ENCODE data around the gene PRKG1.
"Not testable (repeated sequence)": the region's sequence is repeated elsewhere in the genome, so short reads cannot be mapped to it uniquely, and the experiment has no call there.

Gene PRKG1

DNA sequence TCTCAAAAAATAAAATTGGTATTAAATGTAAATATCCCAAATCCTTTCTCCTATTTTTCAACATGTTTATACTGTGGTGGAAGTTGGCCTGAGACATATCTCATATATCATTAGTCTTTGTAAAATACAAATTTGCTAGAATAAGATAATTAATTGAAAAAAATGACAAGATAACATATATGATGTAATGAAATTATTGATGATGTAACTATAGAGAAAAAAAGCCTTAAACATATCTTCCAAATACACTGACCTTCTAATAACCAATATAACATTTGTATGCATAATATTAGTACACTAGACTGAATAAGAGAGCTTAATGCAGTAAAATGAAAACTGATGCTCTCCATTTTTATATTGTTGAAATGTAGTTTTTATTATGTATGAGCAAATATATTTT is 104.3 kb downstream of the PRKG1 start:
- no peak for DNase-seq

DNA sequence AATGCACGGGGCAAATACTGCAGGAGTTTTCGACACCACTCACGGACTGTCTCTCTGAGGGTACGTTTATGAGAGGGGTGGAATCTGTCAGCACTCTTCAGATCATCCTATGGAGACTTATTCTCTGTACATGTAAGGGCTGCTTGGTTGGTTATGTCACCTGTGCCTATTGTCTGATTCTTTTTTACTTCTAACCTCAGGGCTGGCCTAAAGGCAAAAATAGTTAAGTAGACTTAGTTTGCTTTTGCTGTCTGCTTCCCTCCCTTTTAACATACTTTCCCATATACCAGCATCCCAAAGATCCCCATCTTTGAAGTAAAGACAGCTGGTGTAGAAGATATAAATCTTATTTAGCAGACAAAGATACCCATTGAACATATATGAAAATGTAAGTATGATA is 105.9 kb downstream of the PRKG1 start:
- no peak for DNase-seq

DNA sequence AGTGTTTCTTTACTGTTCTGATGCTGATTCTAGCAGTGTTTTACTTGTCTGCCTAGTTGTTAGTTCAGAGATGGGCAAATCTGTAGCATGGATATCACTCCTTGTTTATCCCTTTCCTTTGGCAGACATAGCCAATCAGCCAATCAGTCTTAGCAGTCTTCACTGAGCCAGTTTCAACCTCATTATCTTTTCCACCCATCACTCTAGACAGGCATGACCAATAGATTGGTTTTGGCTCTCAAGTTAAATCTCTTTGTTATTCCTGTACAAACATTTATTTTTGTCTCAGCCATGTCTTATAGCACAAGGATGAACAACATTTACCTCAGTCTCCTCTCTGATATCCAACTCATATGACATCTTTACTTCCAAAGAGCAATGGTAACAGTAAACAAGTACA is 109.5 kb downstream of the PRKG1 start:
- DNase-seq, result no peak

DNA sequence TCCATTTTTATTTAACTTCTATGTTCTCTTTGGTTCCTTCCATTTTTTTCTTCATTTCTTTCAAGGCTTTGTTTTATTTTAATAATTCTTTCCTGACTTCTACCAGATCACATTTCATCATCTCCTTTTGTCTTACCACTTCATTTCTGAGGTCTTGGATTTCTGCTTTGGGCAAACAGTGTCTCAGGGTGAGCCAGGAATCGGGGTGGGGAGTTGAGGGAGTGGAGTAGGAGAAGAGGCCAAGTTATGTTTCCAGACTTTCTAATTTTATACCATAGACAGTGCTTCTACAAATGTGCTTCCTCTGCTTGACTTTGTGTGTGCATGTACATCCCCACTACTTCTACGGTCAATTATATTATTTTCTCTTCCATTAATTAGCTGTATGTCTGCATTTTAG is 112.1 kb downstream of the PRKG1 start:
- DNase-seq, result no peak

DNA sequence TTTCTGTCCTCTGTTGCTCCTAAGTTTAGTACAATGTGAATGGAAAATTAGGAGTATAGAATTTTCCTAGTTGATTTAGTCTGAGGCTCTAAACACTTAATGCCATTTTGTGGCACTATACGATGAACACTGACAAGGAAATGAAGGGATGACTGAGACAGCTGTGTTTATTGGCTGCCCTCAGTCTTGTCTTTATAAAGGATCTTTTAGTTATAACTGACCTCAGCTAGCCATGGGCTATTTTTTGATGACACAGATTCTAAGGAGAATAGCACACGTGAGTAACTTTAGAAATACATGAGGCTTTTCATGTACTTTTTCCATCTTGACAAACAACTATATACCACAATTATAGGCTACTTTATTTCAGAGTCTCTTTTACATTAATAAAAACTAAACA is 113.7 kb downstream of the PRKG1 start:
- no peak for DNase-seq

DNA sequence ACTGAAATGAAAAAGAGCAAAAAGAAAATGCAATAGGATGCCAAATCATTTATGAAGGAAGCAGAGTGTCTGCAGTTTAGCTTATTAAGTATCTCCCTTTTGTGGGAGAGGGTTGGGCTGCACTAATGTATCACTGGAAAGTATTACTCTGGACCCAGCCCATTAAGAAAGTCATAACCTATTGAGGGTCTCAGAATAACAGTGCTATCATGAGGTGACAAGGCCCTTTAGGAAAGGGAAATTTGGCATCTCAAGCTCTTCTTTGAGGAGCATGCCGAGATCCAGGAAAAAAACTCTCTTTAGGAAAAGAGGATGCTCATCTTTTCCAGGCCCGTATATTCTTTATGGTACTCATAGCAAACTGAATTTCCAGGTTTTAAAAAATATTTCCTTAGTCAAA is 114.6 kb downstream of the PRKG1 start:
- DNase-seq, result no peak

DNA sequence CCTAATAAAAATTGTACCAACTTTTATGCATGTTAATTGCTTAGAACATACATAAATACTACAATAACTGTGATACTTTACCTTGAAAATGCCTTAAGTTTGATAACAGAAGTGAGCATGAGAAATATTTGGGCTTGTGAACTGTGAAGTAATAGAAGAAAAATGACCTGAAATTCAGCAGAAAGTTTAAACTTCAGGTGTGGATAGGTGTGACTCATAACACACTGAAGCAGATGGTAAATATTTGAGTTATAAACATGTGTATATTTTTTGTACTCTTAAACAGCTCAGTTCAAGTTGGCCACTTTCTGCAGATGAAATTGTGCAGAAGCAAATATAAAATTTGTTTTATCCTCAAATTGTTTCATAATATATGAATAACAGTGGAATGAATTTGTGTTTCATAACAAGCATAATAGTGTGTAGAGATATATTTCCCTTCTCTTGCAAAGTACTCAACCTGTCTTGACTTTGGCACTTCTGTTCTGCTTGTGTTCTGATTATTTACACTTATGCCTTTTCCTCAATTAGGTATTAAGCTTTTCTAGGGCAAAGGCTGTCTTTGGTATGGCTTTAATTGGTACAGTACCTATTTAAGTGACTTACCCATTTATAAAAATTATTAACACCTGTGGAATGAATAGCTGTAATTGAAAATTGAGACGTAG is 122.4 kb downstream of the PRKG1 start:
- no peak for DNase-seq

DNA sequence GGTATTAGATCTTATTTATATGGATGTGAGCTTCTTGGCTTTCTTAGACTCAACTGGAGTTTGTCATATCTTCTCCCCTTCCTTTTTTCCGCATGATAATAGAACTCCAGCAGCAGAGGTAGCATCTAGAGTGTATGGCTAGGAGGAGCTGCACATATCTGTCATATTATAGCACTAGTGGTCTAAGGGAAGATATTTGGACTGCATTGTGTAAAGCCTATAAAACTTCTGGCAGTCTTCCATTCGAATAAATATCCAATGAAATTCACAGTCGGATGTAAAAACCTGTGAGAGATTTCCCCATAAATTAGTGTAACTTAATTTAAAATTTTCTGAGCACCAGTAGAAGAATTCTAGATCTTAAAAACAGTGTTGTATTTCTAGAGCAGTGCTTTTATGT is 123.9 kb downstream of the PRKG1 start:
- no peak for DNase-seq

DNA sequence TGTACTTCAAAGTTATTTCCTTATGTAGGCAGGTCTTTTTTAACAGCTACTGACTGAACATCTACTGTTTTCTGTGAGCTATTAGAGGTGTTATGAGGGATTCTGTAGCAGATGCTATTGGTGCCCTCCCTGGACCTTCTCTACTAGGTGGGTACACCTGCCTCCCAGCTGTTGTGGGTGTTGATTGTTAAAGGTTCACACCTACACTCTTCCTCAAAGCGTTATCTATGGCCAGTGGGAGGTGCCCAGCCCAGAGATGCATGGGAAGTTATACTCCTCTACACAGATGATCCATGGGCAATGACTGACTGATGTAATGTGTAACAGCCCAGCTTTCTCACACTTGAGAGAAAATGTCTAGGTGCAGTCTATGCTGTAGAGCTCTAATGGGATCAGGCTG is 127.7 kb downstream of the PRKG1 start:
- DNase-seq, result no peak

DNA sequence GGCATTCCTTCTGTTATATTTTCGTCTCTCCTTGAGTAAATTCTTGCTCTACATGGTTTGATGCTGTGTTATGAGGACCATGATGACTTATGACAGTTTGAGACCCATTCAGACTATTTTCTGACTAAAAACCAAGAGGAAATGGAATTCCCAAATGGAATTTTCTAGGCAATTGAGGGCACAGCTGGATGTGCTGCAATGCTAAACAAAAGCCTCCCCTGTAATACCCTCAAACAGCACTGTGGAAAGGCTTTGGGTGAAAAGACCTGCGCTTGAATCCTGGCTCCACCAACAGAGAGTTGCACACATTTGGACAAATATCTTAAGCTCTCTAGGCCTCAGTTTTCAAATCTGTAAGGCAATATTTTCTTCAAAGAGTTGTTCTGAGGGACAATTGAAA is 129.1 kb downstream of the PRKG1 start:
- DNase-seq, result no peak

DNA sequence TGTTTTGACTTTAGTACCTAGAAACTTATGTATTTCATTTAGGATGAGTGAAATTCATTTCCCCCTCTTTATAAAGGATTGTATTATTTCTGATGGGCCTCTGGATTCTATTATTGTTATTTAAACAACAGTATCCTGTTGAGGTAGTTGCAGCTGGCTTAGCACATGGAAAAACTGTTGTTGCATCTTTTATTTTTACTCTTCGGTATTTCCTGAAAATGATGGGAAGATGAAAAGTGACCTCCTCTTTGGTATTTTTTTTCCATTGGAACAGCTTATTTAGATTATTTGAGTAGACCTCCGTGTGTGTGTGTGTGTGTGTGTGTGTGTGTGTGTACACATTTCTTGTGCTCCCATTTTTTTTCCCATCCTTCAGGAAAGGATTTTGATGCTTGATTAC is 129.8 kb downstream of the PRKG1 start:
- no peak for DNase-seq

DNA sequence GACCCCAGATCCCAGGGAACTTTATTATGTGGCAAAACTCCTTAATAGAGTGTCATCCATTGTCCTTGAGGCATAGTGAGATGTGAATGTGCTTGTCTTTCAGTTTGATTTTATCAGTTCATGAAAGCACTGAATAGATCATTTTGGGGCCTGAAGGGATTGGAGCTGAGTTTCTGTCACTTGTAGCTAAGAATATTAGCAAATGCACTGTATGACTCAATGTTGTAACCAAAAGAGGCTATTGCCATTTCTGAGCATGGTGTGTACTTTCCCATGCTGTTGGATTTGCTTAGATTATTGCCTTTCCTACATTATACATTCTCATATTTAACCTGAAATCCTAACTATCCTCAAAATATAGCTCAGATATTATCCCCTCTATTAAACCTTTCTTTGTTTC is 130.4 kb downstream of the PRKG1 start:
- no peak for DNase-seq

DNA sequence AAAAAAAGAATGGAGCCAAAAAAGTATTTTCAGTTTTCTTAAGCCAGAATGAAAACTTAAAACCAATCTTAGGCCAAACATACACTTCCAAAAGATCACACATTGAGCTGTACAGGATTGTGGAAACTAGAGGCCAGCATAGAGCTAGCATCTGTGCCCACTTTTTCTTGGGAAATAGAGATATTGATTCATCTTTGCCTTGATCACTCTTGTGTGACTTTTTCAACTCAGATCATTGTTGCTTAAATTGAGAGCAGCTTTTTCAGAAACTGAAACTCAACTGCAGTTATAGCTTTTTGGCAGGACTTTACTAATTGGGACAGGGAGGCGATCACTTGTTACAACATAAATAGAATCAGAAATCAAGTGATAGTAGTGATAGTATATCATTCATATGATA is 132.2 kb downstream of the PRKG1 start:
- DNase-seq, result no peak

DNA sequence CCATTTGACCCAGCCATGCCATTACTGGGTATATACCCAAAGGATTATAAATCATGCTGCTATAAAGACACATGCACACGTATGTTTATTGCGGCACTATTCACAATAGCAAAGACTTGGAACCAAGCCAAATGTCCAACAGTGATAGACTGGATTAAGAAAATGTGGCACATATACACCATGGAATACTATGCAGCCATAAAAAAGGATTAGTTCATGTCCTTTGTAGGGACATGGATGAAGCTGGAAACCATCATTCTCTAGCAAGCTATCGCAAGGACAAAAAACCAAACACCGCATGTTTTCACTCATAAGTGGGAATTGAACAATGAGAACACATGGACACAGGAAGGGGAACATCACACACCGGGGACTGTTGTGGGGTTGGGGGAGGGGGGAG is 138.7 kb downstream of the PRKG1 start:
- DNase-seq, result not testable (repeated sequence)

DNA sequence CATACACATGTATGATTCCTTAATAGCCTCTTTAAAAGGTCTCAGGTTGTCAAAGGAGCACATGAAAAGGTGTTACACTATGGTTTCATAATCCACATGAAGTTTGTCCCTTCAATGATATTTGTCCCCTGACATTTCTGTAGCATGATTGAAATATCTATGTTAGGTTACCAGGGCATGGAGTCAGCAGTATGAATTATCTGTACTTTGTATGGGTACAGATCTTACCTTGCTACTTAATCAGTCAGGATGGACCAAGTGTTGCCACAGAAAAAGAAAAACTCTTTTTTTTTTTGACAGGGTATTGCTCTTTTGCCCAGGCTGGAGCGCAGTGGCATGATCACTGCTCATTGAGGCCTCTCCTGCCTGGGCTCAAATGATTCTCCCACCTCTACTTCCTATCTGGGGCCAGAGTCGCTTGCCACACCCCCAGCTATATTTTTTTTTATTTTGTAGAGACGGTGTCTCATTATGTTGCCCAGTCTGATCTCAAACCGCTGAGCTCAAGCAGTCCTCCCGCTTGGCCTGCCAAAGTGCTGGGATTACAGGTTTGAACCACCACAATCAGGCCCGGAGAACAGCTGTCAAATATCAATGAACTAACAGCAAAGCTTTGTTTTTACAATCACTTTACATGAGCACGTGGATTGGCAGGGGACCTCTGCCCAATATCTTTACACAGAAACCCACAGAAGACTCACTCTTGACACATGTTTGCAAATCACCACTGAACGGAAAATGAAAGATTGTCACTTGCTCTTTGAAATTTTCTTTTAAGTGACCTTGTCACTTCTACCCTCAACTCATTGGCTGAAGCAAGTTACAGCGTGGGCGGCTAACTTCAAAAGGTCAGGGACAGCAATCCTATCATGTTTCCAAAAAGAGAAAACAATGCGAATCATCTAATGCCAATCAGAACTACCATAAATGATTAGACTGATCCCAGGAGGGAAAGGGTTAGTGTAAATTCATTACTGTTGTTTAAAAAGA is 140.2 kb downstream of the PRKG1 start:
- no peak for DNase-seq

DNA sequence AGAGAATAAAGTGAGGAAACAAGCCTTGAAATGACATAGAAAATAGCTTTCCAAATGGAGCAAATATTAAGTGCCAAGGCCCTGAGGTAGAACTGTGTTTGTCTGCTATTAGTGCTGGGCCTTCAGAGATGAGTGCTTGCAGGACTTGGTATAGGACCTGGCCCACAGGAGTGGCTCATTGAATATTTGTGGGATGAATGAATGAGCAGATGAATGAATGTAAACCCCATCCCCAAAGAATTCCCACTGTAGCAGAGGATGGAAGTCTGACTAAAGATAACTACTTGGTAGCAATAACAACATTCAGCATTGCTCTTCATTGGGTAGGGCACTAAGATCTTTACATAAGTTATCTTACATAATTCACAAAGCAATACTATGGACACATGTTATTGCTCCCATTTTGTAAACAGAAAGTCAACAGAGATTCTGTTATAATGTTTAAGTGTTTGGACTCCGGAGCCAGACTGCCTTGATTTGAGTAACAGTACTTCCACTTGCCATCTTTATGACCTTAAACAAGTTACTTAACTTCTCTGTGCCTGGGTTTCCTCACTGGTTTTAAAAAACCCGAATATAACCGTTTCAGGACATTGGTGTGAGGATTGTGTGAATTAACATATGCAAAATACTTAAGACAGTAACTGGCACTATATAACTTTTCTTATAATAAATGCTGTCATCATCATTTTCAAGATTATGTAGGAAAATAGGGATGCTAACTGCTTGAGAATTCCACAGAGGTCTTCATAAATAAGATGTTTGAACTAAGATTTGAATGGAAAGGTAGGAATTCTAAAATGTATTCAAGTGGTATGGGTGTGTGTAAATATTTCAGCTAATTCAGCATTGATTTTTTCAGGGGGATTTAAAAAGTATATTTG is 141.9 kb downstream of the PRKG1 start:
- DNase-seq, result no peak

DNA sequence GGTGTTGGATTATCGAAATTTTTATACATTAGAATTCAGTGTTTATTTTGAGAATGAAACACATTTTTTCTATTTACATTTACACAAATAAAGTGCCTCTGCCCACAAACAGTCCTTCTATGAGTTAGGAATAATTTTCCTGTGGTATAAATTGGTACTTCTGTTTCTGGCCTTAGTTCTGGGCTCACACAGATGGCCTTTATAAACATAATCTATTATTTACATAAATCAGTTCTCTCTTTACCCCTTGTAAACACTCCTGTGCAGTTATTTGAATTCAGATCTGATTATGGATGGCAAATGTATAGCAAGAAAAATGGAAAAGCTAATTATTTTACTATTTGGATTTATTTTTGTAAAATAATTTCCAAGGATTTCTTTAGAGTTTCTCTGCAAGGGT is 143.2 kb downstream of the PRKG1 start:
- no peak for DNase-seq

DNA sequence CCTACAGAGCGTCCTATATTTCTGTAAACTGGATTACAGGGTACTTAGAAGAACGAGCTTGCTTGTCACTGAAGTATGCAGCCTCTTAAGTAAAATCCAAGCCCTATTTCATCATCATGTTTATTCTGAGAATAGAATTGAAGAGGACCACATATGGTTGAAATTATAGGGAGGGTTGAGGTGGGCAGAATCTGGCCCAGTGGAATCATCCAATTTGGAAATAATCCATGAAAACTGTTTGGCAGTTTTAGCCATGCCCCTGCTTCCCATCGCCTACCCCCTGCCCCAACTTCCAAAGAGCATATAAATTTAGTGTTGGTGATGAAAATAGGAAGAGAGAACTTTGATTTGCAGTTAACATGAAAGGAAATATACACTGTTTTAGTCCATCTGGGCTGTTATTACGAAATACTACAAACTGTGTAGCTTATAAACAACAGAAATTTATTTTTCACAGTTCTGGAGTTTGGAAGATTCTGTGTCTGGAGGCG is 150.4 kb downstream of the PRKG1 start:
- no peak for DNase-seq

DNA sequence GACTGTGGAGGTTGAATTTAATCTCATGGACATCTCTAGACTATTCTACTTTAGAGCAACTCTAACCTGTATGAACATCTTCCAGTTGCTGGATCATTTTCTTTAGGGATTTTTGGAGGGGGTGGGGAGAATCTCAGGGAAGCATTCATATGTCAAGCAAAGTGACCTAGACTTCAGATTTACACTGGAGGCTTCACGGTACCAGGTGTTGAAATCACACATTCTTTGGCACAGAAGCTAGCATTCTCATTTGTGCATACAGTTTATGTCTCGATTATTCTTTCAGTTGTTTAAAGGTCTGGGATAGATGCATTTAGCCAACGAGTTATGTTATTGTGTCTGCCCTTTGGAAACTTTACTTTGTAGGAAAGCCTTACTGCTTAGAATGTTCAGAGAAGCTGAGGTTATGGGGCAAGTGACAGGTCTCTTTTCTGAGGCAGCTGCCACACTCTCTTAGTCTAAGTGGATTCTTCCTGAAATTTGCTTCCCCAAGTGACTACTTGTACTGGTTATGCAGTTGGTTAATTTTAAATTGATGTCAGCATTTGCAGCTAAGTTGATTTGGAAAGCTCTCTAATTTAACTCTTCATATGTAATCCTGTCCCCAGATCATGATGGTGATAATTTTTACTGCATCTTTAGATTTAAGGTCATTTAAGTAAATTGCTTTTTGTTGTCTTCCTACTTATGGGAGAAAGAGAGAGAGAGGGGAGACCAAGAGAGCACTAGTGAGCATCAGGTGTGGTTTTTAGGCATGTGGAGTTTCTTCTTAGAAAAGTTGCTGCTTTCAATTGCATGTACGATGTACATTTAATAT is 153.8 kb downstream of the PRKG1 start:
- DNase-seq, result no peak

DNA sequence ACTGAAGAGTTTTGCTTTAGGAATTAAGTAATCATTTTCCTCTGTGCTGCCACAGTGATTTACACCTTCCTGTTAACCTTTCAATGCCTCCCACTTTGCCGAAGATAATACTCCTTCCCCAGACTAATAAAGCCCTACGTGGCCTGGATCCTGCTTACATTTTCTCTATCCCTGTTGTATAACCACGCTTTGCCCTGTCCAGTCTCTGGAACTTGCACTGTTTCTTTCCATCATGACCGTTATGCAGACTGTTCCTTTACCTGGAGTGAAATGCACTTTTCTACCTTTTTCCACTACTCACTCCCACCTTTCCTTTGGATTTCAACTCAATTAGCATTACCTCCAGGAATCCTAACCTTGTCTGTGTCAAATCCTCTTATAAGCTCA is 154.4 kb downstream of the PRKG1 start:
- no peak for DNase-seq

DNA sequence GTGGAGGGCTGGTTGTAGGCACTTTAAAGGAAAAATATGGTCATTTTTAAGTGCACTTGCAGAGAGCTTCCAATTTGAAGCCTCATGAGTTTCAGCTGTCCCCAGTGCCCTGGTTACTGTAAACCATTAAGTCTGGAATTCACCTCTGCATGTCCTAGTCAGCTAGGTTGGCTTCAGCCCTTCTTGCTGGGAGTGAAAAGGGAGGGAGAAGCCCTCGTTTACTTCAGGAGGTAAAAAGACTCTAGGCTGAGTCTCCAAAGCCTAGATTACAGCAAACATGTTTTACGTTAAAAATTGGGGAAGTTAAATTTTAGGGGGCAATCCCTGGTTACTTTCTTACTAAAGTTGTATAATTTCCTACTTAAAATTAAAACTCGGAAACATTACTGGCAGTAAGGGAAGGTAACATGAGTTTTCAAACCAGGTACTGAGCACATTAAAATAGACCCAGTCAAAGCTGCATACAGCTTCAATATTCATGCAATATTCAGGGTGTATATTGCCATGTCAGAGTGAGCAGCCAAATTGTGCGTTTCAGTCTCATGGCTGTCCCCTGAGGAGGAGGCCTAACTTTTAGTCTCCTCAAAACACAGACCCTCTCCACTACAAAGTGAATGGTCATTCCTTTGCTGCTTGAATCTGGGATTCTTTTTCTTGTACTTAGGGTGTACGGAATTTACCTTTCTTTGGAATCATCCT is 156.7 kb downstream of the PRKG1 start:
- DNase-seq, result no peak

DNA sequence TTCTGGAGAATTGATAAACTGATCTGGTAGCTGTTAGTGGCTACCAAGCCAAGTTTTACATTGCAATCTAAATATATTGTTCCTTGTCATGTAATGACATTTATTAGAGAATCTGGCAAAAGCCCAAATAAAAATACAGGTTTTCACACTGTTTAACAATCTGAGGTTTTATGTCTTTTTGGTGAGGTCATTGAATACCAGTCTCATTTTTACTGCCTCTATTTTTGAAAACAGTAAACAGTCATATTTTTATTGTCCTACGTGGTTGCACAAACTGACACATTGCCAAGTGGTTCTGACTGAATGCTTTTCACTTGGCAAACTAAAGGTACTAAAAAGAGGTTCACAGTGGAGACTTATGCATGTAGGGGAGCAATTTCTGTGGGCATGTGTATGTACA is 157.5 kb downstream of the PRKG1 start:
- DNase-seq, result no peak

Data from NCI-H1105 (cell line).